CD14-positive monocyte (primary cell): Measurements from ENCODE around the gene JMJD1C. TPM values are rescaled to one million over a fixed set of nuclear protein-coding genes. Genes with fewer than 3 reads are reported as not detected.

Source experiments
- DNase-seq, 3 donors: peaks; one replicate each; pipeline ENCODE4 v3.0.0-alpha.2; 2011 to 2022
- H2AFZ ChIP-seq: 2 replicates; pipeline ENCODE4 v1.6.0; 2012; ENCODE audit warnings: mild to moderate bottlenecking, low read depth, low read length, inconsistent platforms; ENCODE audit not compliant: insufficient read depth, poor library complexity, severe bottlenecking
- H3K27ac ChIP-seq, 2 donors: 1 replicate in 1 of 2; 2 replicates in 1 of 2; pipeline ENCODE4 v1.5.1; 2012 to 2013; ENCODE audit warnings: low read length in 2 of 2, control low read depth in 1 of 2, inconsistent platforms in 1 of 2, low read depth in 1 of 2, mild to moderate bottlenecking in 1 of 2
- H3K27me3 ChIP-seq, 2 donors: one replicate each; pipeline versions ENCODE4 v1.6.0 to v1.6.1; 2011 to 2013; ENCODE audit warnings: low read length in 2 of 2; ENCODE audit not compliant: control insufficient read depth in 2 of 2, insufficient read depth in 2 of 2
- H3K36me3 ChIP-seq, 2 donors: replicated peaks in 1 of 2; 1 replicate in 1 of 2; 2 replicates in 1 of 2; pipeline versions ENCODE4 v1.5.1 to v1.6.1; 2012 to 2013; ENCODE audit warnings: low read length in 2 of 2, control low read depth in 1 of 2, inconsistent platforms in 1 of 2, mild to moderate bottlenecking in 1 of 2; ENCODE audit not compliant: insufficient read depth in 2 of 2, control insufficient read depth in 1 of 2
- H3K4me1 ChIP-seq, 2 donors: 1 replicate in 1 of 2; 2 replicates in 1 of 2; pipeline versions ENCODE4 v1.5.1 to v1.6.1; 2012 to 2013; ENCODE audit warnings: low read length in 2 of 2, control low read depth in 1 of 2, inconsistent platforms in 1 of 2, mild to moderate bottlenecking in 1 of 2, moderate library complexity in 1 of 2; ENCODE audit not compliant: insufficient read depth in 2 of 2, control insufficient read depth in 1 of 2
- H3K4me2 ChIP-seq: replicated peaks from 2 replicates; pipeline ENCODE3; 2012; ENCODE audit warnings: low read length, moderate library complexity, mild to moderate bottlenecking; ENCODE audit not compliant: poor library complexity, severe bottlenecking; ENCODE audit errors: extremely low read depth
- H3K4me3 ChIP-seq, 3 experiments: fragments of 200-600 bp in 1 of 3; sonication (generic) in 1 of 3; replicated peaks in 1 of 3; 1 replicate in 2 of 3; 2 replicates in 1 of 3; pipeline ENCODE4 v1.5.1; 2011 to 2013; ENCODE audit warnings: low read length in 3 of 3, mild to moderate bottlenecking in 3 of 3, control low read depth in 2 of 3, low read depth in 2 of 3, inconsistent platforms in 1 of 3, moderate library complexity in 1 of 3
- H3K79me2 ChIP-seq: 2 replicates; pipeline ENCODE4 v1.6.0; 2012; ENCODE audit warnings: mild to moderate bottlenecking, control low read depth, inconsistent platforms, low read length, moderate library complexity; ENCODE audit not compliant: insufficient read depth
- H3K9ac ChIP-seq: 2 replicates; pipeline ENCODE4 v1.6.0; 2017; ENCODE audit warnings: low read length, mild to moderate bottlenecking; ENCODE audit not compliant: insufficient read depth, poor library complexity, severe bottlenecking
- H3K9me3 ChIP-seq, 2 donors: replicated peaks in 1 of 2; 1 replicate in 1 of 2; 2 replicates in 1 of 2; pipeline versions ENCODE4 v1.5.1 to v1.6.1; 2012 to 2013; ENCODE audit warnings: low read length in 2 of 2, control low read depth in 1 of 2; ENCODE audit not compliant: control insufficient read depth in 1 of 2, insufficient read depth in 1 of 2
- H4K20me1 ChIP-seq: 2 replicates; pipeline ENCODE4 v1.6.0; 2012; ENCODE audit warnings: mild to moderate bottlenecking, low read length, control low read depth, moderate library complexity; ENCODE audit not compliant: insufficient read depth
- H3K27ac Mint-ChIP-seq, 7 donors: one replicate each; pipeline ENCODE4 v1.8.0; 2020; ENCODE audit warnings: mild to moderate bottlenecking in 7 of 7, mixed read lengths in 7 of 7, moderate library complexity in 6 of 7, inconsistent platforms in 2 of 7
- H3K27me3 Mint-ChIP-seq, 3 donors: one replicate each; pipeline ENCODE4 v1.8.0; 2021 to 2022; ENCODE audit warnings: low read depth in 3 of 3, mild to moderate bottlenecking in 3 of 3, mixed read lengths in 3 of 3, moderate library complexity in 3 of 3, inconsistent platforms in 1 of 3
- H3K36me3 Mint-ChIP-seq, 2 donors: one replicate each; pipeline ENCODE4 v1.8.0; 2020; ENCODE audit warnings: mixed read lengths in 2 of 2, inconsistent platforms in 1 of 2, mild to moderate bottlenecking in 1 of 2
- H3K4me1 Mint-ChIP-seq: one replicate; pipeline ENCODE4 v1.8.0; 2020; ENCODE audit warnings: mild to moderate bottlenecking, mixed read lengths
- H3K4me3 Mint-ChIP-seq, 2 donors: one replicate each; pipeline ENCODE4 v1.8.0; 2020; ENCODE audit warnings: mild to moderate bottlenecking in 2 of 2, mixed read lengths in 2 of 2, moderate library complexity in 1 of 2
- H3K9me3 Mint-ChIP-seq, 7 donors: one replicate each; pipeline ENCODE4 v1.8.0; 2020 to 2022; ENCODE audit warnings: mixed read lengths in 7 of 7, mild to moderate bottlenecking in 6 of 7, moderate library complexity in 6 of 7, inconsistent platforms in 2 of 7
- CTCF ChIP-seq: fragments of 200-600 bp; IDR thresholded peaks from one replicate; pipeline ENCODE4 v1.8.0; 2022; ENCODE audit warnings: antibody characterized with exemption, mild to moderate bottlenecking
- WGBS: methylation state at CpG from one replicate; pipeline ENCODE4 v1.1.5; 2013; ENCODE audit warnings: missing lambda C conversion rate; ENCODE audit not compliant: insufficient coverage; 5-methylcytosine and 5-hydroxymethylcytosine counted together
- intact Hi-C, 2 donors: fragments of 100-400 bp; cut with micrococcal nuclease; formaldehyde crosslinking; loops; one replicate each; pipeline versions ENCODE4 v1.15.0 to v1.15.1; 2023
- polyA plus RNA-seq, 3 donors: library from polyadenylated mRNA; depleted of rRNA in 1 of 3; unstranded in 2 of 3; stranded (reverse) in 1 of 3; fragments of 300-500 nt in 2 of 3; fragments of >200 nt in 1 of 3; fragmentation: Illumina TruSeq in 2 of 3; gene quantifications; 1 replicate in 2 of 3; 2 replicates in 1 of 3; pipeline ENCODE4 v1.2.3, GENCODE V29; 2012 to 2021

Gene JMJD1C
- polyA plus RNA-seq, 3 donors, result 27.8 to 84.8 (median 46.5) TPM

- H3K4me3 ChIP-seq, result no peak overlapping the region
- no peak overlapping the region for H3K4me3 Mint-ChIP-seq
- peaks cover 100% of the 10 kb centered on the region for H3K79me2 ChIP-seq
- 100% methylated on average over 2 of the region's 6 CpGs for WGBS
- H3K27ac ChIP-seq, result no peak overlapping the region
- no peaks in the 10 kb centered on the region for H3K9me3 ChIP-seq
- intact Hi-C loops, result loop anchor here in 1 of 2 donors (10.0 kb wide), 1 partner anchor 137 kb away; no protein-coding TSS in a partner anchor
- H3K27me3 ChIP-seq, result no peaks in the 10 kb centered on the region
- TF ChIP-seq CTCF, result no peak
- H3K27me3 Mint-ChIP-seq, result no peaks in the 10 kb centered on the region
- DNase-seq, result no peak
- H2AFZ ChIP-seq, result no peak overlapping the region
- peaks cover 34 to 54% of the 10 kb centered on the region in 2 donors for H3K36me3 Mint-ChIP-seq
- H3K27ac Mint-ChIP-seq, result peak overlapping the region in 4 of 7 donors; percentile 7 to 66 (median 22)
- H3K4me1 ChIP-seq, result peaks cover 22 to 24% of the 10 kb centered on the region in 2 donors
- peaks cover 8 to 37% of the 10 kb centered on the region in 2 donors for H3K36me3 ChIP-seq
- H3K4me1 Mint-ChIP-seq, result peaks cover 51% of the 10 kb centered on the region
- H3K4me2 ChIP-seq, result no peak overlapping the region
- H4K20me1 ChIP-seq, result peaks cover 97% of the 10 kb centered on the region
- no peak overlapping the region for H3K9ac ChIP-seq
- no peaks in the 10 kb centered on the region for H3K9me3 Mint-ChIP-seq
Observed at GRCh38 chr10:63142136-63142535, 323.6 kb downstream of the JMJD1C start.

- peaks cover 98% of the 10 kb centered on the region for H4K20me1 ChIP-seq
- no peak overlapping the region for H3K4me3 Mint-ChIP-seq
- H3K27me3 Mint-ChIP-seq, result no peaks in the 10 kb centered on the region
- no peak for DNase-seq
- no peak for TF ChIP-seq CTCF
- peaks cover 64% of the 10 kb centered on the region for H3K4me1 Mint-ChIP-seq
- H3K4me3 ChIP-seq, result no peak overlapping the region
- intact Hi-C loops, result loop anchor here in 1 of 2 donors (10.0 kb wide), 1 partner anchor 135 kb away; no protein-coding TSS in a partner anchor
- peak overlapping the region in 6 of 7 donors; percentile 14 to 84 (median 57) for H3K27ac Mint-ChIP-seq
- WGBS, result no CpG with 5 or more reads among the region's 3 CpGs
- peak overlapping the region in 1 of 2 donors; percentile 5 for H3K27ac ChIP-seq
- peaks cover 29 to 48% of the 10 kb centered on the region in 2 donors for H3K36me3 Mint-ChIP-seq
- no peaks in the 10 kb centered on the region for H3K9me3 ChIP-seq
- H3K27me3 ChIP-seq, result no peaks in the 10 kb centered on the region
- H3K79me2 ChIP-seq, result peaks cover 100% of the 10 kb centered on the region
- H3K4me2 ChIP-seq, result no peak overlapping the region
- no peak overlapping the region for H2AFZ ChIP-seq
- H3K36me3 ChIP-seq, result peaks cover 4 to 23% of the 10 kb centered on the region in 2 donors
- H3K9ac ChIP-seq, result no peak overlapping the region
- H3K9me3 Mint-ChIP-seq, result no peaks in the 10 kb centered on the region
- H3K4me1 ChIP-seq, result peaks cover 26 to 42% of the 10 kb centered on the region in 2 donors
Observed at GRCh38 chr10:63140077-63140476, 325.7 kb downstream of the JMJD1C start.
